ENCODE data around the gene SLC35F1. TPM values are rescaled to one million over a fixed set of nuclear protein-coding genes. Genes with fewer than 3 reads are reported as not detected.

SLC35F1 gene
- total and polyA plus RNA-seq, 10 of the 15 experiments (the other 5 are each of a cell fraction or from before 2014, with no cell fraction given): 0.01 TPM; not detected in 9

- TF ChIP-seq PBX3 (IDR thresholded peaks at IDR 0.05; ENCODE audit: insufficient replicate concordance, low read depth, low read length) (no peak), PAX8 (IDR thresholded peaks at IDR 0.05) (no peak), KAT2A (conservative IDR thresholded peaks at IDR 0.05; ENCODE audit: control insufficient read depth, low read depth, low read length) (no peak), SMAD5 (IDR thresholded peaks at IDR 0.05; ENCODE audit: low read depth) (no peak)
Observed at GRCh38 chr6:117861545-117861944, 45.5 kb upstream of the SLC35F1 start (continued).

- Histone ChIP-seq H4K20me1 (ENCODE audit: control insufficient read depth, insufficient read depth) (no peaks in the 10 kb centered on the region), H3K9ac (ENCODE audit: control insufficient read depth, insufficient read depth, low read length) (no peak overlapping the region), H3K4me2 (ENCODE audit: control insufficient read depth, insufficient read depth) (no peak overlapping the region), H3K27ac (ENCODE audit: control insufficient read depth, insufficient read depth) (no peak overlapping the region), H3K4me1 (ENCODE audit: control insufficient read depth, insufficient read depth, low read length) (no peaks in the 10 kb centered on the region), H3K79me2 (ENCODE audit: control insufficient read depth, insufficient read depth, low read length) (no peaks in the 10 kb centered on the region), H3K4me3 (no peak overlapping the region), H3K36me3 (ENCODE audit: control insufficient read depth in 2 of 2, insufficient read depth in 2 of 2, low read length in 1 of 2) (no peaks in the 10 kb centered on the region), H3K27me3 (replicated peaks in 1 of 2; ENCODE audit: control insufficient read depth in 2 of 2, insufficient read depth in 2 of 2, low read length in 1 of 2) (no peaks in the 10 kb centered on the region), H2AFZ (ENCODE audit: control insufficient read depth, low read depth, low read length) (no peak overlapping the region), H3K9me3 (replicated peaks; ENCODE audit: control insufficient read depth, insufficient read depth, low read length) (no peaks in the 10 kb centered on the region; the same call in 2 of the 3 replicates)
- FAIRE-seq (no peak), DNase-seq (ENCODE audit: low read depth, low spot score) (no peak), ATAC-seq (no peak)
- TF ChIP-seq SMC3 (IDR thresholded peaks at IDR 0.05; ENCODE audit: borderline replicate concordance, low read length) (no peak), ZBED1 (IDR thresholded peaks at IDR 0.05; ENCODE audit: borderline replicate concordance) (no peak), ZNF217 (IDR thresholded peaks at IDR 0.05) (no peak), HDAC6 (IDR thresholded peaks at IDR 0.05; ENCODE audit: unreplicated experiment) (no peak), SMAD5 (IDR thresholded peaks at IDR 0.05; ENCODE audit: low read depth) (no peak), SPI1 (IDR thresholded peaks at IDR 0.05; ENCODE audit: borderline replicate concordance, insufficient read depth, low read depth, low read length) (no peak), ZBTB33 (IDR thresholded peaks at IDR 0.05) (no peak), PBX3 (IDR thresholded peaks at IDR 0.05; ENCODE audit: insufficient replicate concordance, low read depth, low read length) (no peak)
- ChIA-PET SMC1A (ENCODE audit: uncharacterized antibody, unreplicated experiment) (no interaction called here), POLR2A (no interaction called here), RAD21 (ENCODE audit: unreplicated experiment) (no interaction called here), CTCF (no interaction called here)
- in situ Hi-C loops (cut with MboI): no loop called here
- BruUV-seq (replicated peaks): no TSS peak
- intact Hi-C loops (cut with micrococcal nuclease; ENCODE audit: unreplicated experiment): no loop called here
- 20% methylated on average over 4 of the region's 4 CpGs for WGBS (ENCODE audit: insufficient coverage, insufficient replicate concordance, low lambda C conversion rate, missing lambda C conversion rate)
Observed at GRCh38 chr6:117866561-117866960, 40.5 kb upstream of the SLC35F1 start.
